H9 (cell line): Measurements from ENCODE around the gene FASTKD3. TPM values are rescaled to one million over a fixed set of nuclear protein-coding genes. Genes with fewer than 3 reads are reported as not detected.

Experiments
- DNase-seq: peaks from one replicate; pipeline ENCODE4 v3.0.0-alpha.2; 2017
- H2AFZ ChIP-seq: one replicate; pipeline ENCODE4 v1.6.1; 2013; ENCODE audit warnings: mild to moderate bottlenecking, low read length, control low read depth, moderate library complexity
- H2AK5ac ChIP-seq: 2 replicates; pipeline ENCODE4 v1.6.1; 2013; ENCODE audit warnings: low read length, control low read depth, mixed read lengths; ENCODE audit not compliant: insufficient read length
- H2BK120ac ChIP-seq: one replicate; pipeline ENCODE4 v1.6.1; 2013; ENCODE audit warnings: low read depth, mild to moderate bottlenecking, low read length, control low read depth, inconsistent platforms; ENCODE audit not compliant: poor library complexity, severe bottlenecking
- H2BK12ac ChIP-seq: 2 replicates; pipeline ENCODE4 v1.6.1; 2013; ENCODE audit warnings: low read length, control low read depth, mixed read lengths, low read depth; ENCODE audit not compliant: insufficient read length
- H2BK15ac ChIP-seq: 2 replicates; pipeline ENCODE4 v1.6.1; 2013; ENCODE audit warnings: low read depth, low read length, control low read depth
- H2BK20ac ChIP-seq: one replicate; pipeline ENCODE4 v1.6.1; 2013; ENCODE audit warnings: low read depth, mild to moderate bottlenecking, low read length, control low read depth, inconsistent platforms; ENCODE audit not compliant: poor library complexity, severe bottlenecking
- H2BK5ac ChIP-seq: 2 replicates; pipeline ENCODE4 v1.6.1; 2013; ENCODE audit warnings: low read length, control low read depth, mixed read lengths; ENCODE audit not compliant: insufficient read length
- H3K14ac ChIP-seq: 2 replicates; pipeline ENCODE4 v1.6.1; 2013; ENCODE audit warnings: low read length, control low read depth; ENCODE audit not compliant: insufficient read depth
- H3K18ac ChIP-seq: 2 replicates; pipeline ENCODE4 v1.6.1; 2013; ENCODE audit warnings: low read depth, mild to moderate bottlenecking, mixed read lengths, low read length, control low read depth; ENCODE audit not compliant: insufficient read length
- H3K23ac ChIP-seq: 2 replicates; pipeline ENCODE4 v1.6.1; 2013; ENCODE audit warnings: low read length, control low read depth, mixed read lengths, low read depth; ENCODE audit not compliant: insufficient read length
- H3K23me2 ChIP-seq: 2 replicates; pipeline ENCODE4 v1.6.1; 2013; ENCODE audit warnings: low read depth, mild to moderate bottlenecking, mixed read lengths, low read length, control low read depth; ENCODE audit not compliant: insufficient read length, poor library complexity, severe bottlenecking
- H3K27ac ChIP-seq: 2 replicates; pipeline ENCODE4 v1.5.1; 2013; ENCODE audit warnings: low read length, control low read depth, mixed read lengths, low read depth; ENCODE audit not compliant: insufficient read length
- H3K27me3 ChIP-seq: 2 replicates; pipeline ENCODE4 v1.6.1; 2013; ENCODE audit warnings: low read length, control low read depth, inconsistent platforms; ENCODE audit not compliant: insufficient read depth
- H3K4ac ChIP-seq: 2 replicates; pipeline ENCODE4 v1.6.1; 2013; ENCODE audit warnings: low read depth, mild to moderate bottlenecking, control low read depth, inconsistent platforms, low read length, moderate library complexity
- H3K4me1 ChIP-seq: 2 replicates; pipeline ENCODE4 v1.6.1; 2013; ENCODE audit warnings: low read length, control low read depth, inconsistent platforms; ENCODE audit not compliant: insufficient read depth
- H3K4me2 ChIP-seq: 2 replicates; pipeline ENCODE4 v1.6.1; 2013; ENCODE audit warnings: low read length, control low read depth, mixed read lengths; ENCODE audit not compliant: insufficient read length, insufficient read depth
- H3K56ac ChIP-seq: 2 replicates; pipeline ENCODE4 v1.6.1; 2013; ENCODE audit warnings: low read depth, mild to moderate bottlenecking, mixed read lengths, low read length, control low read depth; ENCODE audit not compliant: insufficient read length
- H3K79me1 ChIP-seq: 2 replicates; pipeline ENCODE4 v1.6.1; 2013; ENCODE audit warnings: low read depth, mild to moderate bottlenecking, moderate library complexity, low read length, control low read depth, inconsistent platforms; ENCODE audit not compliant: insufficient read depth, poor library complexity, severe bottlenecking
- H3K79me2 ChIP-seq: 2 replicates; pipeline ENCODE4 v1.6.1; 2013; ENCODE audit warnings: low read length, control low read depth, inconsistent platforms; ENCODE audit not compliant: insufficient read depth
- H3K9ac ChIP-seq: 2 replicates; pipeline ENCODE4 v1.6.1; 2013; ENCODE audit warnings: low read length, control low read depth, mixed read lengths; ENCODE audit not compliant: insufficient read length; ENCODE audit errors: extremely low read depth
- H3K9me3 ChIP-seq: one replicate; pipeline ENCODE4 v1.6.1; 2013; ENCODE audit warnings: low read depth, low read length, inconsistent platforms; ENCODE audit not compliant: control insufficient read depth
- H3T11ph ChIP-seq: one replicate; pipeline ENCODE4 v1.6.1; 2013; ENCODE audit warnings: mild to moderate bottlenecking, low read length, control low read depth, inconsistent platforms
- H4K20me1 ChIP-seq: one replicate; pipeline ENCODE4 v1.6.1; 2013; ENCODE audit not compliant: control insufficient read depth, insufficient read length, insufficient read depth
- H4K5ac ChIP-seq: 2 replicates; pipeline ENCODE4 v1.6.1; 2013; ENCODE audit warnings: low read depth, mild to moderate bottlenecking, mixed read lengths, low read length, control low read depth; ENCODE audit not compliant: insufficient read length
- H4K8ac ChIP-seq: replicated peaks from 2 replicates; pipeline ENCODE4 v1.6.1; 2013; ENCODE audit warnings: low read length, control low read depth, mixed read lengths, low read depth; ENCODE audit not compliant: insufficient read length
- H4K91ac ChIP-seq: 2 replicates; pipeline ENCODE4 v1.6.1; 2013; ENCODE audit warnings: low read depth, mild to moderate bottlenecking, moderate library complexity, mixed read lengths, low read length, control low read depth; ENCODE audit not compliant: insufficient read length
- H3K27ac Mint-ChIP-seq, 3 experiments: 2 replicates in 2 of 3; 3 replicates in 1 of 3; pipeline ENCODE4 v1.8.0; 2020 to 2021; ENCODE audit warnings: mixed read lengths in 3 of 3, mild to moderate bottlenecking in 1 of 3, moderate library complexity in 1 of 3
- H3K27me3 Mint-ChIP-seq: 2 replicates; pipeline ENCODE4 v1.8.0; 2021; ENCODE audit warnings: low read depth, mild to moderate bottlenecking, moderate library complexity, mixed read lengths
- H3K36me3 Mint-ChIP-seq, 3 experiments: 2 replicates in 2 of 3; 3 replicates in 1 of 3; pipeline ENCODE4 v1.8.0; 2020 to 2021; ENCODE audit warnings: low read depth in 3 of 3, mixed read lengths in 3 of 3; ENCODE audit not compliant: insufficient read depth in 1 of 3
- H3K4me1 Mint-ChIP-seq, 2 experiments: 2 replicates each; pipeline ENCODE4 v1.8.0; 2020; ENCODE audit warnings: mixed read lengths in 2 of 2
- H3K4me3 Mint-ChIP-seq, 2 experiments: 2 replicates in 1 of 2; 3 replicates in 1 of 2; pipeline ENCODE4 v1.8.0; 2020 to 2021; ENCODE audit warnings: mild to moderate bottlenecking in 2 of 2, mixed read lengths in 2 of 2, moderate library complexity in 1 of 2
- H3K9me3 Mint-ChIP-seq, 2 experiments: 2 replicates in 1 of 2; 3 replicates in 1 of 2; pipeline ENCODE4 v1.8.0; 2020; ENCODE audit warnings: mild to moderate bottlenecking in 2 of 2, mixed read lengths in 2 of 2, moderate library complexity in 1 of 2
- WGBS: extraction: QIAGEN DNeasy Blood & Tissue Kit; methylation state at CpG from one replicate; pipeline ENCODE4 v1.1.7; 2013; ENCODE audit warnings: missing lambda C conversion rate, low lambda C conversion rate, mixed read lengths; ENCODE audit not compliant: insufficient read length; ENCODE audit errors: extremely low coverage; 5-methylcytosine and 5-hydroxymethylcytosine counted together
- total RNA-seq: library from RNA; stranded (reverse); gene quantifications from 2 replicates; pipeline ENCODE4 v1.2.1, GENCODE V29; 2021
- TF ChIP-seq, protein P1 (sequence below): fragments of 200-600 bp; sonication (generic); conservative IDR thresholded peaks from 3 replicates; pipeline ENCODE4 v1.8.0; 2021; ENCODE audit warnings: antibody characterized with exemption, mild to moderate bottlenecking

The FASTKD3 gene
- total RNA-seq, 1 experiment from 2014 or later, result 15.0 TPM

GRCh38 chr5:7876867-7877266 lies 8.0 kb upstream of the FASTKD3 start:
- H4K91ac ChIP-seq, result no peak overlapping the region
- no peaks in the 10 kb centered on the region for H3K27me3 ChIP-seq
- Mint-ChIP-seq H3K36me3 (peaks cover 27 to 78% (median 74%) of the 10 kb centered on the region in 3 experiments), H3K9me3 (no peaks in the 10 kb centered on the region), H3K27me3 (no peaks in the 10 kb centered on the region), H3K4me3 (no peak overlapping the region), H3K4me1 (no peaks in the 10 kb centered on the region; a peak in 2 of 4 replicates), H3K27ac (no peak overlapping the region)
- H3K23ac ChIP-seq, result no peak overlapping the region
- H3K14ac ChIP-seq, result no peak overlapping the region
- no peak overlapping the region for H2AFZ ChIP-seq
- no peak overlapping the region for H2BK15ac ChIP-seq
- H3K79me2 ChIP-seq, result peaks cover 6% of the 10 kb centered on the region; the same call in 1 of the 2 replicates
- no peaks in the 10 kb centered on the region for H3K9me3 ChIP-seq
- H3K79me1 ChIP-seq, result peaks cover 4% of the 10 kb centered on the region
- DNase-seq, result no peak
- H3K9ac ChIP-seq, result no peak overlapping the region
- H4K8ac ChIP-seq, result no peak overlapping the region
- no peak overlapping the region for H3T11ph ChIP-seq
- no CpG with 5 or more reads among the region's 3 CpGs for WGBS
- H3K4ac ChIP-seq, result no peak overlapping the region
- H3K4me1 ChIP-seq, result no peaks in the 10 kb centered on the region
- H3K56ac ChIP-seq, result no peak overlapping the region
- H3K4me2 ChIP-seq, result no peak overlapping the region
- no peak overlapping the region for H4K5ac ChIP-seq
- H4K20me1 ChIP-seq, result no peaks in the 10 kb centered on the region
- no peak overlapping the region for H2BK12ac ChIP-seq
- H2AK5ac ChIP-seq, result no peak overlapping the region
- H3K27ac ChIP-seq, result no peak overlapping the region
- TF ChIP-seq, protein P1, sequence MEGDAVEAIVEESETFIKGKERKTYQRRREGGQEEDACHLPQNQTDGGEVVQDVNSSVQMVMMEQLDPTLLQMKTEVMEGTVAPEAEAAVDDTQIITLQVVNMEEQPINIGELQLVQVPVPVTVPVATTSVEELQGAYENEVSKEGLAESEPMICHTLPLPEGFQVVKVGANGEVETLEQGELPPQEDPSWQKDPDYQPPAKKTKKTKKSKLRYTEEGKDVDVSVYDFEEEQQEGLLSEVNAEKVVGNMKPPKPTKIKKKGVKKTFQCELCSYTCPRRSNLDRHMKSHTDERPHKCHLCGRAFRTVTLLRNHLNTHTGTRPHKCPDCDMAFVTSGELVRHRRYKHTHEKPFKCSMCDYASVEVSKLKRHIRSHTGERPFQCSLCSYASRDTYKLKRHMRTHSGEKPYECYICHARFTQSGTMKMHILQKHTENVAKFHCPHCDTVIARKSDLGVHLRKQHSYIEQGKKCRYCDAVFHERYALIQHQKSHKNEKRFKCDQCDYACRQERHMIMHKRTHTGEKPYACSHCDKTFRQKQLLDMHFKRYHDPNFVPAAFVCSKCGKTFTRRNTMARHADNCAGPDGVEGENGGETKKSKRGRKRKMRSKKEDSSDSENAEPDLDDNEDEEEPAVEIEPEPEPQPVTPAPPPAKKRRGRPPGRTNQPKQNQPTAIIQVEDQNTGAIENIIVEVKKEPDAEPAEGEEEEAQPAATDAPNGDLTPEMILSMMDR, result no peak
- H3K23me2 ChIP-seq, result no peaks in the 10 kb centered on the region
- no peak overlapping the region for H2BK120ac ChIP-seq
- H3K18ac ChIP-seq, result no peak overlapping the region
- no peak overlapping the region for H2BK20ac ChIP-seq
- no peak overlapping the region for H2BK5ac ChIP-seq
